Astrocyte (in vitro differentiated cells and primary cell): ENCODE results near the gene OLFML3.

Experiments used
- EZH2 ChIP-seq: IDR thresholded peaks from 2 replicates; pipeline ENCODE4 v1.6.1; 2012; ENCODE audit warnings: mild to moderate bottlenecking, low read length, inconsistent platforms; ENCODE audit not compliant: insufficient read depth
- TF ChIP-seq, protein P1 (sequence below): IDR thresholded peaks from 2 replicates; pipeline ENCODE4 v1.5.1; 2011; ENCODE audit warnings: low read depth, mild to moderate bottlenecking, inconsistent platforms, low read length, moderate library complexity; ENCODE audit not compliant: insufficient read depth

DNA sequence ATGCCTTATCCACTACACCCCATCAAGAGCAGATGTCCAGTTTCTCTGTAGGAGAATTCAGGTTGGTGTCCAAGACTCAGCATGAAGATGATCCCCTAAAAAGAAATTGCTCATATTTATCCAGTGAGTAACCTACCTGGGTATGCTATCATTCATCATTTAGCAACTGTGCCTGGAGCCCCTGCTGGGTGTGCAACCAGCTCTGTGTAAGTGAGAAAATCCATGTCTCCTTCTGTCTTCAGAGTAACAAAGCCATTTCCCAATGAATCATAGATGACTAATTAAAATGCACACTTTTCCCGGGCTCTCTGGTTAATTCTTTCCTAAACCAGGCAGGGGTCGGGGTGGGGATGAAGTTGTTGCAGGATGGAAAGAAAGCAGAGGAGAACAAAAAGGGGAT is 35.8 kb downstream of the OLFML3 start:
- TF ChIP-seq, protein P1, sequence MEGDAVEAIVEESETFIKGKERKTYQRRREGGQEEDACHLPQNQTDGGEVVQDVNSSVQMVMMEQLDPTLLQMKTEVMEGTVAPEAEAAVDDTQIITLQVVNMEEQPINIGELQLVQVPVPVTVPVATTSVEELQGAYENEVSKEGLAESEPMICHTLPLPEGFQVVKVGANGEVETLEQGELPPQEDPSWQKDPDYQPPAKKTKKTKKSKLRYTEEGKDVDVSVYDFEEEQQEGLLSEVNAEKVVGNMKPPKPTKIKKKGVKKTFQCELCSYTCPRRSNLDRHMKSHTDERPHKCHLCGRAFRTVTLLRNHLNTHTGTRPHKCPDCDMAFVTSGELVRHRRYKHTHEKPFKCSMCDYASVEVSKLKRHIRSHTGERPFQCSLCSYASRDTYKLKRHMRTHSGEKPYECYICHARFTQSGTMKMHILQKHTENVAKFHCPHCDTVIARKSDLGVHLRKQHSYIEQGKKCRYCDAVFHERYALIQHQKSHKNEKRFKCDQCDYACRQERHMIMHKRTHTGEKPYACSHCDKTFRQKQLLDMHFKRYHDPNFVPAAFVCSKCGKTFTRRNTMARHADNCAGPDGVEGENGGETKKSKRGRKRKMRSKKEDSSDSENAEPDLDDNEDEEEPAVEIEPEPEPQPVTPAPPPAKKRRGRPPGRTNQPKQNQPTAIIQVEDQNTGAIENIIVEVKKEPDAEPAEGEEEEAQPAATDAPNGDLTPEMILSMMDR = no peak
- no peak for TF ChIP-seq EZH2
